ENCODE data around the gene PHLDA2. TPM values are rescaled to one million over a fixed set of nuclear protein-coding genes. Genes with fewer than 3 reads are reported as not detected.

PHLDA2 gene
- polyA plus RNA-seq, 1 of the 3 experiments (the other 2 are of a cell fraction) = 23.6 TPM

DNA sequence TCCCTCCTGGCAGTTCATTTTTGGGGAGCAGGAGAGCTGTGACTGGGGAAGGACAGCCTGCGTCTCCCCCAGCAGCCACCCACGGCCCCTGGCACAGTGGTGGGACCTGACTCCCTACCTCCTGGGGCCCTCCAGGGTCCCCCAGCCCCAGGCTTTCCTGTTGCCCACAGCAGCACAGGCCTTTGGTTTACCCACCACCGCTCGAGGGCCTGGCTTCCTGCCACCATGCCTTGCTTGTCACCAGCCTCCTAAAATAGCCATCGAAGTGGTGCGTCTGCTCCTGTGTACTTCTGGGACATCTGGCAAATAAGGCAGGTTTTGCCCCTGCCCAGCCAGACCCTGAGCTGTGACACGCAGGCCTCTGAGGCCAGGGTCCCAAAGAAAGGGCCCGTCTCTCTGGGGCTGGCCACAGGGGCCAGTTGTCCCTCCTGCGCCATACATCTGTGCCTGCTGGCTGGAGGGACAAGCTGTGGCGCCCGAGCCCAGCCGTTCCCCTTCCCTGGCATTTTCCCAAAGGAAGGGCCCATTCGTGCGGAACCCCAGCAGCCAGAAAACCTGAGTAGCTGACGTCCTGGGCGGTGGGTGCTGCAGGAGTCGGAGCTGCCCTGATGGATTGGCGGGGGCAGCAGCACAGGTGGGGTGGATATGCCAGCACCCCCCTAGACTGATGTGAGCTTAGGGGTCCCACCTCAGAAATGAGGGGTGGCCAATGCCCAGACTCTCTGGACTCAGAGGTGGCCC lies 14.6 kb downstream of the PHLDA2 start:
- DNase-seq = peak; percentile 87
- Histone ChIP-seq H4K20me1 (ENCODE audit: insufficient read depth) (no peaks in the 10 kb centered on the region), H3K9me2 (no peaks in the 10 kb centered on the region), H3K9me3 (no peaks in the 10 kb centered on the region), H3K27ac (ENCODE audit: low read depth in 2 of 2, low read length in 1 of 2) (no peak overlapping the region; a peak in 1 of 4 replicates), H3K4me3 (ENCODE audit: low read depth in 2 of 2, low read length in 1 of 2) (no peak overlapping the region), H2AFZ (ENCODE audit: low read depth) (no peak overlapping the region), H3F3A (replicated peaks; ENCODE audit: insufficient read depth) (no peaks in the 10 kb centered on the region), H3K9ac (no peak overlapping the region), H3K79me2 (ENCODE audit: insufficient read depth) (no peaks in the 10 kb centered on the region), H3K4me2 (no peak overlapping the region), H3K4me1 (ENCODE audit: control insufficient read depth in 1 of 2, insufficient read depth in 2 of 2, low read depth in 1 of 2, low read length in 1 of 2) (peaks cover 17 to 25% of the 10 kb centered on the region in 2 experiments; a peak in 3 of 4 replicates), H3K36me3 (replicated peaks in 1 of 2; ENCODE audit: control insufficient read depth in 1 of 2, insufficient read depth in 2 of 2, low read length in 1 of 2) (no peaks in the 10 kb centered on the region), H3K27me3 (ENCODE audit: insufficient read depth) (no peaks in the 10 kb centered on the region)
- 87% methylated on average over 13 of the region's 18 CpGs for WGBS (ENCODE audit: low lambda C conversion rate)
- POLR2A ChIA-PET = interaction anchor here (0.6 kb wide), 1 partner anchor 135 kb away, joined by 4 read pairs; no protein-coding TSS in a partner anchor
- CTCF ChIA-PET = interaction anchor here (5.2 kb wide), 1 partner anchor 15 kb away, joined by 27 read pairs; the partner anchor contains the start of gene PHLDA2
- TF ChIP-seq FOXM1 (IDR thresholded peaks at IDR 0.05; ENCODE audit: low read depth) (no peak), JUND (IDR thresholded peaks at IDR 0.05) (no peak), RFX5 (IDR thresholded peaks at IDR 0.05; ENCODE audit: low read length) (no peak), MXI1 (IDR thresholded peaks at IDR 0.05; ENCODE audit: low read depth, low read length) (peak; percentile 51; the same call in 1 of the 2 replicates), MEF2A (IDR thresholded peaks at IDR 0.05; ENCODE audit: borderline replicate concordance, low read depth) (no peak), RAD21 (IDR thresholded peaks at IDR 0.05; ENCODE audit: low read length) (no peak), SMC3 (IDR thresholded peaks at IDR 0.05; ENCODE audit: low read depth, low read length) (no peak), RXRA (IDR thresholded peaks at IDR 0.05; ENCODE audit: borderline replicate concordance, low read depth) (no peak), SIN3A (IDR thresholded peaks at IDR 0.05; ENCODE audit: borderline replicate concordance, low read depth, low read length) (no peak), FOXJ3 (CRISPR knock-in tag; IDR thresholded peaks at IDR 0.05) (0 out of 2 replicates have a peak, but pooled peaks have one; percentile 31)
- TF ChIP-seq, protein P1, sequence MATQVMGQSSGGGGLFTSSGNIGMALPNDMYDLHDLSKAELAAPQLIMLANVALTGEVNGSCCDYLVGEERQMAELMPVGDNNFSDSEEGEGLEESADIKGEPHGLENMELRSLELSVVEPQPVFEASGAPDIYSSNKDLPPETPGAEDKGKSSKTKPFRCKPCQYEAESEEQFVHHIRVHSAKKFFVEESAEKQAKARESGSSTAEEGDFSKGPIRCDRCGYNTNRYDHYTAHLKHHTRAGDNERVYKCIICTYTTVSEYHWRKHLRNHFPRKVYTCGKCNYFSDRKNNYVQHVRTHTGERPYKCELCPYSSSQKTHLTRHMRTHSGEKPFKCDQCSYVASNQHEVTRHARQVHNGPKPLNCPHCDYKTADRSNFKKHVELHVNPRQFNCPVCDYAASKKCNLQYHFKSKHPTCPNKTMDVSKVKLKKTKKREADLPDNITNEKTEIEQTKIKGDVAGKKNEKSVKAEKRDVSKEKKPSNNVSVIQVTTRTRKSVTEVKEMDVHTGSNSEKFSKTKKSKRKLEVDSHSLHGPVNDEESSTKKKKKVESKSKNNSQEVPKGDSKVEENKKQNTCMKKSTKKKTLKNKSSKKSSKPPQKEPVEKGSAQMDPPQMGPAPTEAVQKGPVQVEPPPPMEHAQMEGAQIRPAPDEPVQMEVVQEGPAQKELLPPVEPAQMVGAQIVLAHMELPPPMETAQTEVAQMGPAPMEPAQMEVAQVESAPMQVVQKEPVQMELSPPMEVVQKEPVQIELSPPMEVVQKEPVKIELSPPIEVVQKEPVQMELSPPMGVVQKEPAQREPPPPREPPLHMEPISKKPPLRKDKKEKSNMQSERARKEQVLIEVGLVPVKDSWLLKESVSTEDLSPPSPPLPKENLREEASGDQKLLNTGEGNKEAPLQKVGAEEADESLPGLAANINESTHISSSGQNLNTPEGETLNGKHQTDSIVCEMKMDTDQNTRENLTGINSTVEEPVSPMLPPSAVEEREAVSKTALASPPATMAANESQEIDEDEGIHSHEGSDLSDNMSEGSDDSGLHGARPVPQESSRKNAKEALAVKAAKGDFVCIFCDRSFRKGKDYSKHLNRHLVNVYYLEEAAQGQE (IDR thresholded peaks at IDR 0.05; ENCODE audit: low read depth, low read length) = no peak
- TF ChIP-seq, protein P2, sequence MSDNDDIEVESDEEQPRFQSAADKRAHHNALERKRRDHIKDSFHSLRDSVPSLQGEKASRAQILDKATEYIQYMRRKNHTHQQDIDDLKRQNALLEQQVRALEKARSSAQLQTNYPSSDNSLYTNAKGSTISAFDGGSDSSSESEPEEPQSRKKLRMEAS (IDR thresholded peaks at IDR 0.05; ENCODE audit: low read depth) = no peak
- TF ChIP-seq, protein P3, sequence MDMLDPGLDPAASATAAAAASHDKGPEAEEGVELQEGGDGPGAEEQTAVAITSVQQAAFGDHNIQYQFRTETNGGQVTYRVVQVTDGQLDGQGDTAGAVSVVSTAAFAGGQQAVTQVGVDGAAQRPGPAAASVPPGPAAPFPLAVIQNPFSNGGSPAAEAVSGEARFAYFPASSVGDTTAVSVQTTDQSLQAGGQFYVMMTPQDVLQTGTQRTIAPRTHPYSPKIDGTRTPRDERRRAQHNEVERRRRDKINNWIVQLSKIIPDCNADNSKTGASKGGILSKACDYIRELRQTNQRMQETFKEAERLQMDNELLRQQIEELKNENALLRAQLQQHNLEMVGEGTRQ (IDR thresholded peaks at IDR 0.05; ENCODE audit: borderline replicate concordance, low read depth, low read length) = no peak
- TF ChIP-seq, protein P4, sequence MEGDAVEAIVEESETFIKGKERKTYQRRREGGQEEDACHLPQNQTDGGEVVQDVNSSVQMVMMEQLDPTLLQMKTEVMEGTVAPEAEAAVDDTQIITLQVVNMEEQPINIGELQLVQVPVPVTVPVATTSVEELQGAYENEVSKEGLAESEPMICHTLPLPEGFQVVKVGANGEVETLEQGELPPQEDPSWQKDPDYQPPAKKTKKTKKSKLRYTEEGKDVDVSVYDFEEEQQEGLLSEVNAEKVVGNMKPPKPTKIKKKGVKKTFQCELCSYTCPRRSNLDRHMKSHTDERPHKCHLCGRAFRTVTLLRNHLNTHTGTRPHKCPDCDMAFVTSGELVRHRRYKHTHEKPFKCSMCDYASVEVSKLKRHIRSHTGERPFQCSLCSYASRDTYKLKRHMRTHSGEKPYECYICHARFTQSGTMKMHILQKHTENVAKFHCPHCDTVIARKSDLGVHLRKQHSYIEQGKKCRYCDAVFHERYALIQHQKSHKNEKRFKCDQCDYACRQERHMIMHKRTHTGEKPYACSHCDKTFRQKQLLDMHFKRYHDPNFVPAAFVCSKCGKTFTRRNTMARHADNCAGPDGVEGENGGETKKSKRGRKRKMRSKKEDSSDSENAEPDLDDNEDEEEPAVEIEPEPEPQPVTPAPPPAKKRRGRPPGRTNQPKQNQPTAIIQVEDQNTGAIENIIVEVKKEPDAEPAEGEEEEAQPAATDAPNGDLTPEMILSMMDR (IDR thresholded peaks at IDR 0.05) = no peak
